ENCODE measurements around the gene TIMP4. TPM values are rescaled to one million over a fixed set of nuclear protein-coding genes. Genes with fewer than 3 reads are reported as not detected.

TIMP4 gene
- total RNA-seq, 2 donors from 2014 or later, result not detected

DNA sequence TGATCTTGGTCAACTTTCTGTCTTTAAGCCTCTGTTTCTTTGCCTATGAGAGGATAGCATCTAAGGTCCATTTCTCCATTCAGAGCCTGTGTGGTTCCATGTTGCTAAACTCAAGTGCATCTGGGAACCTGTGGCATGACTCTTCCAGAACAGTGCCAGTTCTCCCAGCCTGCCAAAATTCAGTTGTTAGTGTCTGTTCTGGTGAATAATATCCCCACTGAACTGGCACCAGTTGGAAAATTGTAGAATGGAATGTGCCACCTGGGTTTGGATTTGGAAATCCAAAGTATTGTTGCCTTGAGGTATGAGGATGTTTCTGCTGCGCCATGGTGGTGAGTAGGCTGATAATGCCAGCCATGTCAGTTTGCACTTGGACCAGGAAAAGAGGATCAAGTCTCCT is 31.3 kb downstream of the TIMP4 start:
- no peak overlapping the region for H3K4me3 Mint-ChIP-seq
- H3K36me3 Mint-ChIP-seq (ENCODE audit: low read depth), result peaks cover 3% of the 10 kb centered on the region
- no peaks in the 10 kb centered on the region for H3K4me1 Mint-ChIP-seq
- DNase-seq (no peak), ATAC-seq (no peak)
- H3K9me3 ChIP-seq (ENCODE audit: control insufficient read depth, low read length, poor library complexity, severe bottlenecking), result no peaks in the 10 kb centered on the region
- no peak overlapping the region for H3K27ac Mint-ChIP-seq
- H3K27me3 Mint-ChIP-seq, result peaks cover 47% of the 10 kb centered on the region

DNA sequence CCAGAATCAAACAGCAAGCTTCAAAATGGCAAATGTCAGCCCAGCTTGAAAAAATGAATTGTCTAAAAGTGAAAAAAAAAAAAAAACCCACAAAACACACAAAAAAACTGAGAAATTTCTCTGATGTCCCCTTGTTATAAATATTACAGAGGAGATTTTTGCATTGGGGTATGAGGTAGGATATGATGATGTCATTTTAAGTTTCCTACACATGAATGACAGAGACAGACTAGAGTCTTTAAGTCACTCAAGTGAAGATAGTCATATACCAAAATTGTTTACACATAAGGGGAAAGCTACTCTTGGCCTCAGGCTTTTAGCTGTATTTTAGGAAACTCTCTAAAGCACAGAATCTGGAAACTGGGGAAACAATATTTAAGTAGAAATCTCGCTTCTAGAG is 32.9 kb downstream of the TIMP4 start:
- no peaks in the 10 kb centered on the region for H3K4me1 Mint-ChIP-seq
- no peak overlapping the region for H3K27ac Mint-ChIP-seq
- H3K27me3 Mint-ChIP-seq, result peaks cover 37% of the 10 kb centered on the region
- no peaks in the 10 kb centered on the region for H3K9me3 ChIP-seq (ENCODE audit: control insufficient read depth, low read length, poor library complexity, severe bottlenecking)
- ATAC-seq (no peak), DNase-seq (no peak)
- no peak overlapping the region for H3K4me3 Mint-ChIP-seq
- peaks cover 3% of the 10 kb centered on the region for H3K36me3 Mint-ChIP-seq (ENCODE audit: low read depth)

DNA sequence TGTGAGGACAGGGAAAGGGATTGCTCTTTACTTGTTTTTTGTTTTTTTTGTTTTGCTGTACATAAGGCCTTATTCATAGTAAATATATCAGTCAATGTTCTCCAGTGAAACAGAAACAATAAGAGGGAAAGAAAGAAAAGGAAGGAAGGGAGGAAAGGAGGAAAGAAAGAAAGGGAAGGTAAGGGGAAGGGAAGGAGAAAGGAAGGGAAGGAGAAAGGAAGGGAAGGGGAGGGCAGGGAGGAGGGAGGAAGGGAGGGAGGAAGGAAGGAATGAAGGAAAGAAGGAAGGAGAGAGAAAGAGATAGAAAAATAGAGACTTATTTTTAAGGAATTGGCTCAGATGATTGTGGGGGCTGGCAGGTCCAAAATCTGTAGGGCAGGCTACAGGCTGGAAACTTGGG is 37.2 kb downstream of the TIMP4 start:
- peaks cover 6% of the 10 kb centered on the region for H3K4me1 Mint-ChIP-seq
- H3K27ac Mint-ChIP-seq, result no peak overlapping the region
- H3K4me3 Mint-ChIP-seq, result no peak overlapping the region
- peaks cover 3% of the 10 kb centered on the region for H3K36me3 Mint-ChIP-seq (ENCODE audit: low read depth)
- H3K27me3 Mint-ChIP-seq, result peaks cover 50% of the 10 kb centered on the region
- H3K9me3 ChIP-seq (ENCODE audit: control insufficient read depth, low read length, poor library complexity, severe bottlenecking), result no peaks in the 10 kb centered on the region
- ATAC-seq (no peak), DNase-seq (no peak)

DNA sequence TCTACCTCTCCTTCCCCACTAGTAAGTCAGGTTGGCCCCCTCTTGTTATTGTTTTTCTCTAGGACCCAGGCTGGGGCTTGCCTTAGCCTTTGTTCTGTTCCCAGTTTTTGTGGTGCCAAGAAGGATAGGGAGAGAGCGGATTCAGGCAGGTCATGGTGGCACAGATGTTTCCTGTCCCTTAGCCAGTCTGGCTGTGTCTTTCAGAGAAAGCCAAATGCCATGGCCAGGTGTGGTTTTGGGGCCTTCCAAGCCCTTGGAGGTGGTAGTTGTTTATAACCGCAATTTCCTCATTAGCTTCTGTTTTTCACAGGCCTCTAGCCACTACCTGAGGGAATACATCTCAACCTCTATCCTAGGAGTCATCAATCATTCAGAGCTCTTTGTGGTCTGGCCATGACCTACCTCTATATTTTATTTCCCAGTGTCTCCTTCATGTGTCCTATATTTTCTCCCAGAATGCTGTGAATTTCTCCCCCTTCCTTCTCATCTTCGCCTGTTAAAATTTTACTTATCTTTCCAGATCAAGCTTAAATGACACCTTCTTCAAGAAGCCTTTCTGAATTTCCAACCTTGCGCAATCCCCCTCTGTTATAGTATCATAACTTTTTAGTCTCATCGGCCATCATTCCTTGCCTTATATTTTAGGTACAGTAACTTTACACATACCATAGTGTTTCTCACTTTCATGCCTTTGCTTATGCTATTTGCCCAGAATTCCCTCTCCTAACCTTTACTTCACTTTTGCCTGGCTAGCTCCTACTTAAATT is 38.2 kb downstream of the TIMP4 start:
- no peaks in the 10 kb centered on the region for H3K9me3 ChIP-seq (ENCODE audit: control insufficient read depth, low read length, poor library complexity, severe bottlenecking)
- H3K4me3 Mint-ChIP-seq, result no peak overlapping the region
- H3K27ac Mint-ChIP-seq, result no peak overlapping the region
- ATAC-seq (no peak), DNase-seq (no peak)
- peaks cover 57% of the 10 kb centered on the region for H3K27me3 Mint-ChIP-seq
- peaks cover 6% of the 10 kb centered on the region for H3K4me1 Mint-ChIP-seq
- H3K36me3 Mint-ChIP-seq (ENCODE audit: low read depth), result peaks cover 3% of the 10 kb centered on the region

DNA sequence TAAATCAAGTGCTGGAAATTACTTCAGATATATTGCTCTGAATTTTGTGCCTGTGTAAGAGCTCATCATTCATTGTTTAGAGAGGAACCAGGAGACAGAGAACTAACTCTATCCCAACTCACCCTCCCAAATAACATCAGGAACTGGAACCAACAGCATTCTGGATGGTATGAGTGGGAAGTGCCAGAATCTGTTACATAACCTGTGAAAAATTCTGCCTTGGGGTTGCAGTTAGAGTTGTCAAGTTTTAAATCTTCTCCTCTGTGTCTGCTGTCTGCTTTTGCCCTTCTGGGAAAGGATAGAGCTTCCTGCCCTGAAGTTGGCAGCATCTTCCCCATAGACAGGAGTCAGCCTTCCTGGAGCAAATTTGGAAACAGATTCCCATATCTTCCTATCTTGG is 41.2 kb downstream of the TIMP4 start:
- no peak for ATAC-seq
- Mint-ChIP-seq H3K27me3 (peaks cover 53% of the 10 kb centered on the region), H3K4me3 (no peak overlapping the region), H3K36me3 (ENCODE audit: low read depth) (no peaks in the 10 kb centered on the region), H3K4me1 (peaks cover 6% of the 10 kb centered on the region), H3K27ac (peak overlapping the region; percentile 51)
- no peak for DNase-seq
- H3K9me3 ChIP-seq (ENCODE audit: control insufficient read depth, low read length, poor library complexity, severe bottlenecking), result no peaks in the 10 kb centered on the region

DNA sequence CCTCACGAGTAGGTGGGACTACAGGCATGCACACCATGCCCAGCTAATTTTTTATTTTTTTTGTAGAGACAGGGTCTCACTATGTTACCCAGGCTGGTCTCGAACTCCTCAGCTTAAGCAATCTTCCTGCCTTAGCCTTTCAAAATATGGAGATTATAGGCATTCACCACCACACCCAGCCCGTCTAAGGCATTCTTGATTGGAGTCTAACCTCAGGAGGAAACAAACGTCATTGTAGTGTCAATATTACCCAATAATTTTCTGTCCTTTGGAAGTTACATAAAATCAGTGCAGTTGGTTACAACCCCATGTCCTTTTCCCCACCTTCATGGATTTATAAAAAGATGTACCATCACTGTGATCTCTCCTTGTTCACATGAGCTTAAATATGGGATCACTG is 41.8 kb downstream of the TIMP4 start:
- ATAC-seq, result no peak
- Mint-ChIP-seq H3K4me1 (peaks cover 6% of the 10 kb centered on the region), H3K36me3 (ENCODE audit: low read depth) (no peaks in the 10 kb centered on the region), H3K27me3 (peaks cover 55% of the 10 kb centered on the region), H3K4me3 (no peak overlapping the region), H3K27ac (no peak overlapping the region)
- no peak for DNase-seq
- no peaks in the 10 kb centered on the region for H3K9me3 ChIP-seq (ENCODE audit: control insufficient read depth, low read length, poor library complexity, severe bottlenecking)

DNA sequence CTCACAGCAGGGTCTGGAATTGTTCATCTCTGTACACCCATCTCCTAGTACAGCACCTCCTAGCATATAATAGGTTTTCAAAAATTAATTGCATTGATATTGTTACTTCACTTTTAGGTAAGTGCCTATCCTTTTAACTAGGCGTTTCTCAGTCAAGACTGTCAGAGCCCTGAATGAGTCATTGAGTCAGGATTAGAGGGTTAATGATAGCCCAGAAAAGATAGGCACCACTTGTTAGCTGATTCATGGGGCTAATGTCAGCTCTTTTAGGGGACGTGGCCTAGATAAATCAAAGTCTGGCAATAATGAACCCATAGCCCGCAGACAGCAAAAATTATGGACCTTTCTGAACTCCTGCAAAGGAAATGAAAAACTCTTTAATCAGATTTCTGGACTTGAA is 42.9 kb downstream of the TIMP4 start:
- peaks cover 6% of the 10 kb centered on the region for H3K4me1 Mint-ChIP-seq
- DNase-seq (no peak), ATAC-seq (no peak)
- H3K4me3 Mint-ChIP-seq, result no peak overlapping the region
- H3K9me3 ChIP-seq (ENCODE audit: control insufficient read depth, low read length, poor library complexity, severe bottlenecking), result no peaks in the 10 kb centered on the region
- H3K36me3 Mint-ChIP-seq (ENCODE audit: low read depth), result no peaks in the 10 kb centered on the region
- H3K27ac Mint-ChIP-seq, result no peak overlapping the region
- peaks cover 57% of the 10 kb centered on the region for H3K27me3 Mint-ChIP-seq

DNA sequence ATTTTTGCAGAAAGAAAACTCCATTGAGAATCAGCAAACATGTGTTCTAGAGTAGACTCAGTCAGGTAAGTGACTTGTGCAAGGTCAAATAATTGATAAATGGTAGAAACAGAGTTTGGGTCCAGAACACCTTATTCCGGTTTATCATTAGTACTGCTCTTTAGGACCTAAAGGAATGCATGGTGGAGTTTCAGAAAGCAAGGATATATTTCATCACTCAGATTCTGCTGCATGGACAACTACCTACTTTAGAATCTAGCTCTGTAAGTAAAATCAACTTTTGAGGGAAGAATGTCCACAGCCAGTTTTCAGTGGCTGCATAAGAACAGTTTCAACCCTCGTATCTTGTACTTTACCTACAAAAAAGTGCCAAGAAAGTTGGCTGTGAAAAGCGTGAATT is 43.6 kb downstream of the TIMP4 start:
- DNase-seq (no peak), ATAC-seq (no peak)
- Mint-ChIP-seq H3K36me3 (ENCODE audit: low read depth) (no peaks in the 10 kb centered on the region), H3K27me3 (peaks cover 57% of the 10 kb centered on the region), H3K4me3 (no peak overlapping the region), H3K27ac (no peak overlapping the region), H3K4me1 (peaks cover 6% of the 10 kb centered on the region)
- no peaks in the 10 kb centered on the region for H3K9me3 ChIP-seq (ENCODE audit: control insufficient read depth, low read length, poor library complexity, severe bottlenecking)

DNA sequence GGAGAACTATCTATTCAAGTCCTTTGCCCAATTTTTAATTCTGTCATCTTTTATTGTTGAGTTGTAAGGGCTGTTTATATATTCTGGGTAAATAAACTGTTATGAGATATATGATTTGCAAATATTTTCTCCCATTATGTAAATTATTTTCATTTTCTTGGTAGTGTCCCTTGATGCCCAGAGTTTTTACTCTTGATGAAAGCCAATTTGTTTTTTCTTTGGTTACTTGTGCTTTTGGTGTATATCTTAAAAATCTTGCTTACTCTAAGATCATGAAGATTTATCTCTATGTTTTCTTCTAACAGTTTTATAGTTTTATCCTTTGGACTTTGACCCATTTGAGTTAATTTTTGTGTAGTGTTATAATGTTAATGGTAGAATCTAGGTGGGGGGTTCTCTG is 44.5 kb downstream of the TIMP4 start:
- no peak for ATAC-seq

DNA sequence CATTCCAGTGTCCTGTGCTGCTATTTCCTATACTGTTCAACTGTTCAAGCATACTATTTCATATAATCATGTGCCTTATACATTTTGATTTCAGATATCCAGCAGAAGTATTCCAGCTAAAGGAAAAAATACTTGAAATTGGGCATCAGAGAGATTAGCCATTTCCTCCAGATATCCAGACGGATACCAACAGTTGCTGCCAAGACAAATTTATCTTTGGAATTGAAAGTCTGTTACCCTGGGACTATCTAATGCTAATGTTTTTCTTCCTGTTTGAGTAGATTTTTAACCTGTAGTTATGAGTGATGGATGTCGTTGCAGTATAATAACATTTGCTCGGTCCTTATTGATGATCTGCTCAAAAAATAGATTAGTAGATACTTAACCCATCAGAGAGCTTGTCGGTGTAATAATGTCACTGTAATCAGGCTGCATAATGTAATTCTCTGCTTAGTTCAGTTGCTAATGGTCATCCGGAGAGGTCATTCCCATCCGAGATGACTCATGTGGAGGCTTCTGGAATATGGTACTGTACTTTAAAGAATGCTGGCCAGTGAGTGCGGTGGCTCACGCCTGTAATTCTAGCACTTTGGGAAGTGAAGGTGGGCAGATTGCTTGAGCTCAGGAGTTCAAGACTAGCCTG is 51.5 kb downstream of the TIMP4 start:
- Mint-ChIP-seq H3K4me3 (no peak overlapping the region), H3K27me3 (peaks cover 8% of the 10 kb centered on the region), H3K27ac (no peak overlapping the region), H3K36me3 (ENCODE audit: low read depth) (no peaks in the 10 kb centered on the region), H3K4me1 (peaks cover 2% of the 10 kb centered on the region)
- no peak for ATAC-seq
- no peaks in the 10 kb centered on the region for H3K9me3 ChIP-seq (ENCODE audit: control insufficient read depth, low read length, poor library complexity, severe bottlenecking)
- no peak for DNase-seq

More for the DNA sequence above, 44.5 kb downstream of the TIMP4 start:
- H3K27me3 Mint-ChIP-seq, result peaks cover 50% of the 10 kb centered on the region
- H3K4me1 Mint-ChIP-seq, result peaks cover 2% of the 10 kb centered on the region
- no peaks in the 10 kb centered on the region for H3K9me3 ChIP-seq (ENCODE audit: control insufficient read depth, low read length, poor library complexity, severe bottlenecking)
- DNase-seq, result no peak
- no peak overlapping the region for H3K27ac Mint-ChIP-seq
- H3K36me3 Mint-ChIP-seq (ENCODE audit: low read depth), result no peaks in the 10 kb centered on the region
- H3K4me3 Mint-ChIP-seq, result no peak overlapping the region

Other genes starting within 250 kb of the TIMP4 start
- gene SYN2, start 154.5 kb downstream of the TIMP4 start, total RNA-seq, result 1 to 10 TPM in 1 of 2 donors, under 1 TPM in 1; 0.68 to 3.7 TPM
- 1 to 10 TPM; 1.1 to 1.2 TPM for gene PPARG, start 130.2 kb upstream of the TIMP4 start, total RNA-seq